ENCODE measurements around the gene FAM135A. TPM values are rescaled to one million over a fixed set of nuclear protein-coding genes. Genes with fewer than 3 reads are reported as not detected.

Gene FAM135A
- total and polyA plus RNA-seq, 10 of the 15 experiments (the other 5 are each of a cell fraction or from before 2014, with no cell fraction given), result 3.9 to 24.5 (median 13.7) TPM

- ATAC-seq, result no peak
- DNase-seq (ENCODE audit: low read depth, low spot score), result no peak
- no peaks in the 10 kb centered on the region for H3K79me2 ChIP-seq (ENCODE audit: control insufficient read depth, insufficient read depth, low read length)
- 94% methylated on average over 1 of the region's 1 CpG for WGBS (ENCODE audit: insufficient coverage, insufficient replicate concordance, low lambda C conversion rate, missing lambda C conversion rate)
- no TSS peak for BruUV-seq (replicated peaks)
- intact Hi-C loops (cut with micrococcal nuclease; ENCODE audit: unreplicated experiment) (no loop called here), in situ Hi-C loops (cut with MboI) (no loop called here)
- SMC1A ChIA-PET (ENCODE audit: uncharacterized antibody, unreplicated experiment), result no interaction called here
- no peak overlapping the region for H3K9ac ChIP-seq (ENCODE audit: control insufficient read depth, insufficient read depth, low read length)
- no peak for FAIRE-seq
- H3K36me3 ChIP-seq (ENCODE audit: control insufficient read depth in 2 of 2, insufficient read depth in 2 of 2, low read length in 1 of 2), result no peaks in the 10 kb centered on the region
- H3K27ac ChIP-seq (ENCODE audit: control insufficient read depth, insufficient read depth), result no peak overlapping the region
- H2AFZ ChIP-seq (ENCODE audit: control insufficient read depth, low read depth, low read length), result no peak overlapping the region
- no peaks in the 10 kb centered on the region for H3K4me1 ChIP-seq (ENCODE audit: control insufficient read depth, insufficient read depth, low read length)
- H3K4me3 ChIP-seq, result no peak overlapping the region
- no peaks in the 10 kb centered on the region for H4K20me1 ChIP-seq (ENCODE audit: control insufficient read depth, insufficient read depth)
- no peaks in the 10 kb centered on the region for H3K9me3 ChIP-seq (replicated peaks; ENCODE audit: control insufficient read depth, insufficient read depth, low read length)
- POLR2A ChIA-PET, result no interaction called here
- CTCF ChIA-PET, result interaction anchor here (0.5 kb wide), 1 partner anchor 58 kb away, joined by 3 read pairs; no protein-coding TSS in a partner anchor
- H3K4me2 ChIP-seq (ENCODE audit: control insufficient read depth, insufficient read depth), result no peak overlapping the region
- RAD21 ChIA-PET (ENCODE audit: unreplicated experiment), result no interaction called here
- H3K27me3 ChIP-seq (replicated peaks in 1 of 2; ENCODE audit: control insufficient read depth in 2 of 2, insufficient read depth in 2 of 2, low read length in 1 of 2), result no peaks in the 10 kb centered on the region
- TF ChIP-seq BMI1 (IDR thresholded peaks at IDR 0.05; ENCODE audit: borderline replicate concordance) (no peak), NR2F1 (conservative IDR thresholded peaks at IDR 0.05) (no peak), SMAD5 (IDR thresholded peaks at IDR 0.05; ENCODE audit: low read depth) (no peak), CBX5 (IDR thresholded peaks at IDR 0.05; ENCODE audit: low read depth) (no peak), SMAD1 (IDR thresholded peaks at IDR 0.05; ENCODE audit: low read depth, partially characterized antibody) (no peak), CBFB (IDR thresholded peaks at IDR 0.05; ENCODE audit: low read depth) (no peak), CTCF (IDR thresholded peaks at IDR 0.05 in 2 of 3, conservative IDR thresholded peaks at IDR 0.05 in 1 of 3; ENCODE audit: control insufficient read depth in 2 of 3, extremely low read depth in 1 of 3, insufficient read depth in 1 of 3, low read depth in 3 of 3, low read length in 3 of 3) (no peak), YBX1 (IDR thresholded peaks at IDR 0.05) (no peak), MAX (IDR thresholded peaks at IDR 0.05; ENCODE audit: low read depth, low read length) (no peak), NFIC (IDR thresholded peaks at IDR 0.05; ENCODE audit: low read depth, low read length) (no peak), WRNIP1 (IDR thresholded peaks at IDR 0.05; ENCODE audit: borderline replicate concordance, low read depth, low read length) (no peak), MLLT1 (IDR thresholded peaks at IDR 0.05) (no peak), NR2C2 (IDR thresholded peaks at IDR 0.05; ENCODE audit: borderline replicate concordance, control insufficient read depth, insufficient read length, low read depth) (no peak)
- TF ChIP-seq, protein P1, sequence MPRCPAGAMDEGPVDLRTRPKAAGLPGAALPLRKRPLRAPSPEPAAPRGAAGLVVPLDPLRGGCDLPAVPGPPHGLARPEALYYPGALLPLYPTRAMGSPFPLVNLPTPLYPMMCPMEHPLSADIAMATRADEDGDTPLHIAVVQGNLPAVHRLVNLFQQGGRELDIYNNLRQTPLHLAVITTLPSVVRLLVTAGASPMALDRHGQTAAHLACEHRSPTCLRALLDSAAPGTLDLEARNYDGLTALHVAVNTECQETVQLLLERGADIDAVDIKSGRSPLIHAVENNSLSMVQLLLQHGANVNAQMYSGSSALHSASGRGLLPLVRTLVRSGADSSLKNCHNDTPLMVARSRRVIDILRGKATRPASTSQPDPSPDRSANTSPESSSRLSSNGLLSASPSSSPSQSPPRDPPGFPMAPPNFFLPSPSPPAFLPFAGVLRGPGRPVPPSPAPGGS (IDR thresholded peaks at IDR 0.05; ENCODE audit: borderline replicate concordance, insufficient read depth, low read depth, low read length, poor library complexity, severe bottlenecking), result no peak
- TF ChIP-seq, protein P2, sequence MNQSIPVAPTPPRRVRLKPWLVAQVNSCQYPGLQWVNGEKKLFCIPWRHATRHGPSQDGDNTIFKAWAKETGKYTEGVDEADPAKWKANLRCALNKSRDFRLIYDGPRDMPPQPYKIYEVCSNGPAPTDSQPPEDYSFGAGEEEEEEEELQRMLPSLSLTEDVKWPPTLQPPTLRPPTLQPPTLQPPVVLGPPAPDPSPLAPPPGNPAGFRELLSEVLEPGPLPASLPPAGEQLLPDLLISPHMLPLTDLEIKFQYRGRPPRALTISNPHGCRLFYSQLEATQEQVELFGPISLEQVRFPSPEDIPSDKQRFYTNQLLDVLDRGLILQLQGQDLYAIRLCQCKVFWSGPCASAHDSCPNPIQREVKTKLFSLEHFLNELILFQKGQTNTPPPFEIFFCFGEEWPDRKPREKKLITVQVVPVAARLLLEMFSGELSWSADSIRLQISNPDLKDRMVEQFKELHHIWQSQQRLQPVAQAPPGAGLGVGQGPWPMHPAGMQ (IDR thresholded peaks at IDR 0.05; ENCODE audit: borderline replicate concordance), result no peak
- TF ChIP-seq, protein P3, sequence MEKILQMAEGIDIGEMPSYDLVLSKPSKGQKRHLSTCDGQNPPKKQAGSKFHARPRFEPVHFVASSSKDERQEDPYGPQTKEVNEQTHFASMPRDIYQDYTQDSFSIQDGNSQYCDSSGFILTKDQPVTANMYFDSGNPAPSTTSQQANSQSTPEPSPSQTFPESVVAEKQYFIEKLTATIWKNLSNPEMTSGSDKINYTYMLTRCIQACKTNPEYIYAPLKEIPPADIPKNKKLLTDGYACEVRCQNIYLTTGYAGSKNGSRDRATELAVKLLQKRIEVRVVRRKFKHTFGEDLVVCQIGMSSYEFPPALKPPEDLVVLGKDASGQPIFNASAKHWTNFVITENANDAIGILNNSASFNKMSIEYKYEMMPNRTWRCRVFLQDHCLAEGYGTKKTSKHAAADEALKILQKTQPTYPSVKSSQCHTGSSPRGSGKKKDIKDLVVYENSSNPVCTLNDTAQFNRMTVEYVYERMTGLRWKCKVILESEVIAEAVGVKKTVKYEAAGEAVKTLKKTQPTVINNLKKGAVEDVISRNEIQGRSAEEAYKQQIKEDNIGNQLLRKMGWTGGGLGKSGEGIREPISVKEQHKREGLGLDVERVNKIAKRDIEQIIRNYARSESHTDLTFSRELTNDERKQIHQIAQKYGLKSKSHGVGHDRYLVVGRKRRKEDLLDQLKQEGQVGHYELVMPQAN (conservative IDR thresholded peaks at IDR 0.05), result no peak
These were observed 139.7 kb downstream of the FAM135A start for GRCh38 chr6:70552974-70553373.

Measured in GM12878 (cell line).